NCI-H226 (cell line): ENCODE data around the gene ATP2A3.

Experiments used
- DNase-seq: peaks from one replicate; pipeline ENCODE4 v3.0.0-alpha.2; 2015

Gene ATP2A3

GRCh38 chr17:3906881-3907280 lies 57.4 kb downstream of the ATP2A3 start:
- DNase-seq: no peak

- DNase-seq: no peak
Observed at GRCh38 chr17:3905017-3905520, 59.2 kb downstream of the ATP2A3 start.

GRCh38 chr17:3904501-3904900 lies 59.7 kb downstream of the ATP2A3 start:
- no peak for DNase-seq

GRCh38 chr17:3903881-3904290 lies 60.4 kb downstream of the ATP2A3 start:
- DNase-seq: no peak

- no peak for DNase-seq
Observed at GRCh38 chr17:3903051-3903825, 61.0 kb downstream of the ATP2A3 start.

GRCh38 chr17:3900646-3901045 lies 63.6 kb downstream of the ATP2A3 start:
- no peak for DNase-seq

GRCh38 chr17:3897731-3898130 lies 66.5 kb downstream of the ATP2A3 start:
- no peak for DNase-seq

- DNase-seq: no peak
Observed at GRCh38 chr17:3896968-3897235, 67.3 kb downstream of the ATP2A3 start.

- DNase-seq: no peak
Observed at GRCh38 chr17:3896108-3896967, 67.9 kb downstream of the ATP2A3 start.

- no peak for DNase-seq
Observed at GRCh38 chr17:3895354-3895753, 68.9 kb downstream of the ATP2A3 start.

- DNase-seq: peak; percentile 46
Observed at GRCh38 chr17:3894911-3895343, 69.3 kb downstream of the ATP2A3 start.

GRCh38 chr17:3894188-3894587 lies 70.0 kb downstream of the ATP2A3 start:
- DNase-seq: no peak

- DNase-seq: no peak
Observed at GRCh38 chr17:3893720-3894116, 70.5 kb downstream of the ATP2A3 start.

- DNase-seq: peak; percentile 82
Observed at GRCh38 chr17:3893003-3893719, 71.1 kb downstream of the ATP2A3 start, which contains the start of gene CAMKK1. CAMKK1 (minus strand) TSS chr17:3893053; CDS start chr17:3885687, 7,366 bp downstream.

- peak; percentile 52 for DNase-seq
Observed at GRCh38 chr17:3892095-3892998, 71.9 kb downstream of the ATP2A3 start.

GRCh38 chr17:3891626-3892094 lies 72.6 kb downstream of the ATP2A3 start:
- DNase-seq: no peak

- DNase-seq: no peak
Observed at GRCh38 chr17:3890878-3891219, 73.4 kb downstream of the ATP2A3 start.

GRCh38 chr17:3890082-3890877 lies 74.0 kb downstream of the ATP2A3 start:
- peak; percentile 80 for DNase-seq

GRCh38 chr17:3889325-3890012 lies 74.8 kb downstream of the ATP2A3 start:
- no peak for DNase-seq

GRCh38 chr17:3888343-3889171 lies 75.7 kb downstream of the ATP2A3 start:
- DNase-seq: peak; percentile 94
